ENCODE results near the gene NAGLU. TPM values are rescaled to one million over a fixed set of nuclear protein-coding genes. Genes with fewer than 3 reads are reported as not detected.

The NAGLU gene
- total RNA-seq, 2 experiments from 2014 or later, result 10.6 to 13.6 TPM

GRCh38 chr17:42578282-42578869 is 42.3 kb downstream of the NAGLU start:
- peak; percentile 78 for DNase-seq
- Mint-ChIP-seq H3K27me3 (no peaks in the 10 kb centered on the region), H3K4me1 (peaks cover 32% of the 10 kb centered on the region), H3K9me3 (no peaks in the 10 kb centered on the region), H3K27ac (peak overlapping the region; percentile 97), H3K36me3 (peaks cover 36% of the 10 kb centered on the region), H3K4me3 (peak overlapping the region; percentile 98)

- Mint-ChIP-seq H3K9me3 (no peaks in the 10 kb centered on the region), H3K27me3 (no peaks in the 10 kb centered on the region), H3K36me3 (peaks cover 25% of the 10 kb centered on the region), H3K27ac (peak overlapping the region; percentile 44), H3K4me3 (no peak overlapping the region), H3K4me1 (peaks cover 25% of the 10 kb centered on the region)
- no peak for DNase-seq
Observed at GRCh38 chr17:42579794-42580551, 43.9 kb downstream of the NAGLU start.

- Mint-ChIP-seq H3K4me3 (no peak overlapping the region), H3K27ac (no peak overlapping the region), H3K36me3 (peaks cover 10% of the 10 kb centered on the region), H3K27me3 (no peaks in the 10 kb centered on the region), H3K4me1 (peaks cover 16% of the 10 kb centered on the region), H3K9me3 (no peaks in the 10 kb centered on the region)
- no peak for DNase-seq
Observed at GRCh38 chr17:42581744-42582270, 45.8 kb downstream of the NAGLU start.

- Mint-ChIP-seq H3K36me3 (peaks cover 2% of the 10 kb centered on the region), H3K27me3 (no peaks in the 10 kb centered on the region), H3K9me3 (no peaks in the 10 kb centered on the region), H3K4me1 (peaks cover 8% of the 10 kb centered on the region), H3K27ac (no peak overlapping the region), H3K4me3 (no peak overlapping the region)
- DNase-seq, result no peak
Observed at GRCh38 chr17:42584880-42585279, 48.8 kb downstream of the NAGLU start.

- Mint-ChIP-seq H3K4me3 (no peak overlapping the region), H3K27me3 (no peaks in the 10 kb centered on the region), H3K4me1 (peaks cover 8% of the 10 kb centered on the region), H3K9me3 (no peaks in the 10 kb centered on the region), H3K36me3 (peaks cover 2% of the 10 kb centered on the region), H3K27ac (no peak overlapping the region)
- no peak for DNase-seq
Observed at GRCh38 chr17:42585353-42585752, 49.3 kb downstream of the NAGLU start.

- Mint-ChIP-seq H3K27me3 (no peaks in the 10 kb centered on the region), H3K36me3 (no peaks in the 10 kb centered on the region), H3K27ac (peak overlapping the region; percentile 62), H3K4me1 (peaks cover 12% of the 10 kb centered on the region), H3K4me3 (no peak overlapping the region), H3K9me3 (no peaks in the 10 kb centered on the region)
- no peak for DNase-seq
Observed at GRCh38 chr17:42586514-42587230, 50.6 kb downstream of the NAGLU start.

- DNase-seq, result no peak
- H3K9me3 Mint-ChIP-seq, result no peaks in the 10 kb centered on the region
- H3K4me1 Mint-ChIP-seq, result peaks cover 12% of the 10 kb centered on the region
- no peaks in the 10 kb centered on the region for H3K27me3 Mint-ChIP-seq
- H3K36me3 Mint-ChIP-seq, result no peaks in the 10 kb centered on the region
- H3K27ac Mint-ChIP-seq, result peak overlapping the region; percentile 34
- no peak overlapping the region for H3K4me3 Mint-ChIP-seq
Observed at GRCh38 chr17:42590886-42591285, 54.8 kb downstream of the NAGLU start.

- no peak for DNase-seq
- no peak overlapping the region for H3K27ac Mint-ChIP-seq
- H3K9me3 Mint-ChIP-seq, result no peaks in the 10 kb centered on the region
- peaks cover 2% of the 10 kb centered on the region for H3K36me3 Mint-ChIP-seq
- peaks cover 14% of the 10 kb centered on the region for H3K4me1 Mint-ChIP-seq
- H3K27me3 Mint-ChIP-seq, result no peaks in the 10 kb centered on the region
- no peak overlapping the region for H3K4me3 Mint-ChIP-seq
Observed at GRCh38 chr17:42591411-42591810, 55.4 kb downstream of the NAGLU start.

Other genes with a start within 250 kb of the NAGLU start
- gene STAT5A, start 247.7 kb upstream of the NAGLU start, total RNA-seq, result 100 to 1,000 TPM; 116 to 121 TPM
- 100 to 1,000 TPM; 221 to 223 TPM for gene STAT3, start 147.8 kb upstream of the NAGLU start, total RNA-seq
- gene CAVIN1, start 113.0 kb upstream of the NAGLU start, total RNA-seq, result 1 to 10 TPM; 1.7 to 1.9 TPM
- gene ATP6V0A1, start 77.4 kb upstream of the NAGLU start, total RNA-seq, result 1 to 10 TPM; 3.4 to 5.6 TPM
- gene HSD17B1, start 16.7 kb downstream of the NAGLU start, total RNA-seq, result under 1 TPM; 0.25 to 0.26 TPM
- 100 to 1,000 TPM; 111 TPM for gene COASY, start 25.9 kb downstream of the NAGLU start, total RNA-seq
- 10 to 100 TPM; 57.3 to 57.5 TPM for gene MLX, start 30.9 kb downstream of the NAGLU start, total RNA-seq
- 10 to 100 TPM; 32.5 to 36.2 TPM for gene PSMC3IP, start 41.5 kb downstream of the NAGLU start, total RNA-seq
- gene RETREG3, start 73.1 kb downstream of the NAGLU start, total RNA-seq, result 10 to 100 TPM; 18.3 to 22.7 TPM
- 10 to 100 TPM; 93.1 to 95.4 TPM for gene TUBG1, start 73.4 kb downstream of the NAGLU start, total RNA-seq
- 1 to 10 TPM; 7.1 to 7.8 TPM for gene TUBG2, start 123.0 kb downstream of the NAGLU start, total RNA-seq
- under 1 TPM; 0.85 to 0.90 TPM for gene PLEKHH3, start 140.8 kb downstream of the NAGLU start, total RNA-seq
- under 1 TPM; 0.12 to 0.25 TPM for gene CCR10, start 145.6 kb downstream of the NAGLU start, total RNA-seq
- under 1 TPM; 0.68 to 0.70 TPM for gene CNTNAP1, start 146.3 kb downstream of the NAGLU start, total RNA-seq
- gene EZH1, start 208.8 kb downstream of the NAGLU start, total RNA-seq, result 10 to 100 TPM; 14.4 to 17.5 TPM
- gene RAMP2, start 225.0 kb downstream of the NAGLU start, total RNA-seq, result not detected
- gene VPS25, start 237.2 kb downstream of the NAGLU start, total RNA-seq, result 10 to 100 TPM; 90.4 to 91.7 TPM
- under 1 TPM; 0.25 to 0.26 TPM for gene WNK4, start 244.4 kb downstream of the NAGLU start, total RNA-seq

All from activated naive CD8-positive, alpha-beta T cell treated with anti-CD3 and anti-CD28 coated beads for 36 hours (primary cell).